Sigmoid colon (tissue), 4 donors: ENCODE results near the gene GUCY1A2.

Experiments used
- POLR2A ChIP-seq, 2 donors: fragments of 450-650 bp; IDR thresholded peaks; one replicate each; pipeline ENCODE4 v1.6.1; 2016; ENCODE audit warnings: antibody characterized with exemption in 2 of 2, mild to moderate bottlenecking in 2 of 2, moderate library complexity in 2 of 2
- POLR2AphosphoS5 ChIP-seq, 4 donors: sonication (generic); formaldehyde crosslinking; IDR thresholded peaks; one replicate each; pipeline ENCODE4 v1.6.1; 2017; ENCODE audit warnings: antibody characterized with exemption in 4 of 4
- TF ChIP-seq, protein P1 (sequence below), 4 experiments: fragments of 450-650 bp in 3 of 4; fragments of 200-600 bp in 1 of 4; IDR thresholded peaks; one replicate each; pipeline ENCODE4 v1.5.1; 2016 to 2019; ENCODE audit warnings: antibody characterized with exemption in 4 of 4, mild to moderate bottlenecking in 3 of 4, moderate library complexity in 2 of 4

GRCh38 chr11:106904826-106905225 lies 113.5 kb downstream of the GUCY1A2 start:
- TF ChIP-seq, protein P1, sequence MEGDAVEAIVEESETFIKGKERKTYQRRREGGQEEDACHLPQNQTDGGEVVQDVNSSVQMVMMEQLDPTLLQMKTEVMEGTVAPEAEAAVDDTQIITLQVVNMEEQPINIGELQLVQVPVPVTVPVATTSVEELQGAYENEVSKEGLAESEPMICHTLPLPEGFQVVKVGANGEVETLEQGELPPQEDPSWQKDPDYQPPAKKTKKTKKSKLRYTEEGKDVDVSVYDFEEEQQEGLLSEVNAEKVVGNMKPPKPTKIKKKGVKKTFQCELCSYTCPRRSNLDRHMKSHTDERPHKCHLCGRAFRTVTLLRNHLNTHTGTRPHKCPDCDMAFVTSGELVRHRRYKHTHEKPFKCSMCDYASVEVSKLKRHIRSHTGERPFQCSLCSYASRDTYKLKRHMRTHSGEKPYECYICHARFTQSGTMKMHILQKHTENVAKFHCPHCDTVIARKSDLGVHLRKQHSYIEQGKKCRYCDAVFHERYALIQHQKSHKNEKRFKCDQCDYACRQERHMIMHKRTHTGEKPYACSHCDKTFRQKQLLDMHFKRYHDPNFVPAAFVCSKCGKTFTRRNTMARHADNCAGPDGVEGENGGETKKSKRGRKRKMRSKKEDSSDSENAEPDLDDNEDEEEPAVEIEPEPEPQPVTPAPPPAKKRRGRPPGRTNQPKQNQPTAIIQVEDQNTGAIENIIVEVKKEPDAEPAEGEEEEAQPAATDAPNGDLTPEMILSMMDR (IDR thresholded peaks at IDR 0.05), result no peak
- TF ChIP-seq POLR2A (IDR thresholded peaks at IDR 0.05) (no peak), POLR2AphosphoS5 (IDR thresholded peaks at IDR 0.05) (no peak)
